ENCODE results near the gene GRN. TPM values are rescaled to one million over a fixed set of nuclear protein-coding genes. Genes with fewer than 3 reads are reported as not detected.

Gene GRN
- total and polyA plus RNA-seq, 2 of the 13 experiments (the other 11 are each of a cell fraction or from before 2014, with no cell fraction given): 86.6 to 143 TPM

DNA sequence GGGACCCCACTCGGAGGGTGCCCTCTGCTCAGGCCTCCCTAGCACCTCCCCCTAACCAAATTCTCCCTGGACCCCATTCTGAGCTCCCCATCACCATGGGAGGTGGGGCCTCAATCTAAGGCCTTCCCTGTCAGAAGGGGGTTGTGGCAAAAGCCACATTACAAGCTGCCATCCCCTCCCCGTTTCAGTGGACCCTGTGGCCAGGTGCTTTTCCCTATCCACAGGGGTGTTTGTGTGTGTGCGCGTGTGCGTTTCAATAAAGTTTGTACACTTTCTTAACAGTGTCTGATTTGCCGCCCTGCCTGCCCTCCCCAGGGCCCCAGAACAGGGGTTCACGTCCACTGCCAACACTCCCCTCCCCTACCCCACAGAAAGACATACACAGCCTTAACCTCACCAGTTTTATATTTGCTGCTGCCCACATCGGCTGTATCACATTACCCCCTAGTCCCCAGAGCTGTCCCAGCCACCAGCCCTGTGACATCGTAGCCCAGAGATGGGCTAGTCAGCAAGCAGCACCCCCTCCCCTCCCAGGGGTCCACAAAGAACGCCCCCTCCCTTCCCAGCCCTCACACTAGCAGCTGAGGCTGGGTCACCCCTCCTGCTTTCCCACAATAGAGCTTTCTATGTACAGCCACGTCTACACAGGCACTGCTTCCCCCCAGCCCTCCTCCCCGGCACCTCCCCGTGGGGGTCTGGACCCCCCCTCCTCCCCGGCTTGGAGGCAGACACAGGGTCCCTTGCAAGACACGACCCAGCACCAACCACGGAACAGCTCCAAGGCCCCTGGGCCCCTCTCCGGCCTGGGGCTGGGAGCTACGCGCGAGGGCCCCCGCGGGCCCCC is 7.9 kb downstream of the GRN start (continued):
- no peak for TF ChIP-seq ZBTB40 (IDR thresholded peaks at IDR 0.05)
- peak; percentile 94; the same call in 1 of the 2 replicates for TF ChIP-seq ZBTB40 (CRISPR knock-in tag; IDR thresholded peaks at IDR 0.05)
- no peak for TF ChIP-seq ZNF235 (CRISPR knock-in tag; IDR thresholded peaks at IDR 0.05; ENCODE audit: borderline replicate concordance)
- no peak for TF ChIP-seq ADNP (CRISPR knock-in tag; IDR thresholded peaks at IDR 0.05)
- TF ChIP-seq, protein P1, sequence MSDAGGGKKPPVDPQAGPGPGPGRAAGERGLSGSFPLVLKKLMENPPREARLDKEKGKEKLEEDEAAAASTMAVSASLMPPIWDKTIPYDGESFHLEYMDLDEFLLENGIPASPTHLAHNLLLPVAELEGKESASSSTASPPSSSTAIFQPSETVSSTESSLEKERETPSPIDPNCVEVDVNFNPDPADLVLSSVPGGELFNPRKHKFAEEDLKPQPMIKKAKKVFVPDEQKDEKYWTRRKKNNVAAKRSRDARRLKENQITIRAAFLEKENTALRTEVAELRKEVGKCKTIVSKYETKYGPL (CRISPR knock-in tag; IDR thresholded peaks at IDR 0.05): no peak
